Natural killer cell treated with Interleukin-12 subunit alpha and Interleukin-12 subunit beta and Interleukin-15 and Interleukin-18, amount 100 ng/mL, for 72 hours (primary cell): ENCODE data around the gene TMEM9B. TPM values are rescaled to one million over a fixed set of nuclear protein-coding genes. Genes with fewer than 3 reads are reported as not detected.
A peak's percentile ranks its signal among the peaks of the same experiment; 100 is the strongest.

Experiments
- ATAC-seq, 2 donors: fragments of 150-1000 bp; cut with Tn5 transposase in 1 of 2; sonication (Bioruptor Pico), chemical (Tn5 transposase) in 1 of 2; 2 replicates each; pipeline ENCODE4 v1.10.0; 2021
- DNase-seq: peaks from one replicate; pipeline ENCODE4 v3.0.0; 2022; ENCODE audit warnings: low spot score
- H3K27ac Mint-ChIP-seq, 2 donors: 1 replicate in 1 of 2; 2 replicates in 1 of 2; pipeline ENCODE4 v1.8.0; 2022; ENCODE audit warnings: mixed read lengths in 2 of 2, mild to moderate bottlenecking in 1 of 2, moderate library complexity in 1 of 2
- H3K27me3 Mint-ChIP-seq, 2 donors: 1 replicate in 1 of 2; 2 replicates in 1 of 2; pipeline ENCODE4 v1.8.0; 2022; ENCODE audit warnings: mixed read lengths in 2 of 2
- H3K36me3 Mint-ChIP-seq: one replicate; pipeline ENCODE4 v1.8.0; 2022; ENCODE audit warnings: mixed read lengths
- H3K4me1 Mint-ChIP-seq, 2 donors: 1 replicate in 1 of 2; 2 replicates in 1 of 2; pipeline ENCODE4 v1.8.0; 2022; ENCODE audit warnings: low read depth in 2 of 2, mixed read lengths in 2 of 2, mild to moderate bottlenecking in 1 of 2
- H3K4me3 Mint-ChIP-seq: one replicate; pipeline ENCODE4 v1.8.0; 2022; ENCODE audit warnings: mixed read lengths
- H3K9me3 Mint-ChIP-seq: 2 replicates; pipeline ENCODE4 v1.8.0; 2022; ENCODE audit warnings: mixed read lengths
- total RNA-seq, 2 donors: library from RNA; stranded (reverse); gene quantifications; one replicate each; pipeline ENCODE4 v1.2.3, GENCODE V29; 2022

TMEM9B gene
- total RNA-seq, 2 donors from 2014 or later = 24.1 to 42.7 TPM

GRCh38 chr11:8930456-8931175 lies 33.6 kb downstream of the TMEM9B start:
- no peak overlapping the region for H3K27ac Mint-ChIP-seq
- H3K27me3 Mint-ChIP-seq = no peaks in the 10 kb centered on the region
- no peak overlapping the region for H3K4me3 Mint-ChIP-seq
- no peaks in the 10 kb centered on the region for H3K4me1 Mint-ChIP-seq
- ATAC-seq (no peak), DNase-seq (no peak)
- H3K36me3 Mint-ChIP-seq = no peaks in the 10 kb centered on the region
- no peaks in the 10 kb centered on the region for H3K9me3 Mint-ChIP-seq

GRCh38 chr11:8928981-8929615 lies 35.1 kb downstream of the TMEM9B start:
- Mint-ChIP-seq H3K9me3 (no peaks in the 10 kb centered on the region), H3K27ac (no peak overlapping the region), H3K4me1 (no peaks in the 10 kb centered on the region), H3K4me3 (no peak overlapping the region), H3K27me3 (no peaks in the 10 kb centered on the region), H3K36me3 (no peaks in the 10 kb centered on the region)
- ATAC-seq (no peak), DNase-seq (no peak)

GRCh38 chr11:8928205-8928604 lies 36.0 kb downstream of the TMEM9B start:
- Mint-ChIP-seq H3K27me3 (no peaks in the 10 kb centered on the region), H3K4me3 (no peak overlapping the region), H3K4me1 (no peaks in the 10 kb centered on the region), H3K27ac (no peak overlapping the region), H3K9me3 (no peaks in the 10 kb centered on the region), H3K36me3 (no peaks in the 10 kb centered on the region)
- no peak for DNase-seq
- no peak for ATAC-seq

- Mint-ChIP-seq H3K9me3 (no peaks in the 10 kb centered on the region), H3K4me3 (no peak overlapping the region), H3K27ac (no peak overlapping the region), H3K36me3 (no peaks in the 10 kb centered on the region), H3K27me3 (no peaks in the 10 kb centered on the region), H3K4me1 (no peaks in the 10 kb centered on the region)
- ATAC-seq (no peak), DNase-seq (no peak)
Measured at GRCh38 chr11:8927233-8927632, 37.0 kb downstream of the TMEM9B start.

- H3K4me3 Mint-ChIP-seq = no peak overlapping the region
- H3K36me3 Mint-ChIP-seq = no peaks in the 10 kb centered on the region
- no peak for ATAC-seq
Measured at GRCh38 chr11:8926236-8926635, 38.0 kb downstream of the TMEM9B start.

GRCh38 chr11:8925711-8926110 lies 38.5 kb downstream of the TMEM9B start:
- no peak overlapping the region for H3K4me3 Mint-ChIP-seq
- no peak for ATAC-seq

More at GRCh38 chr11:8926236-8926635, 38.0 kb downstream of the TMEM9B start:
- Mint-ChIP-seq H3K27ac (no peak overlapping the region), H3K27me3 (no peaks in the 10 kb centered on the region), H3K9me3 (no peaks in the 10 kb centered on the region), H3K4me1 (no peaks in the 10 kb centered on the region)
- DNase-seq = no peak

GRCh38 chr11:8922691-8923090 lies 41.6 kb downstream of the TMEM9B start:
- H3K4me1 Mint-ChIP-seq = no peaks in the 10 kb centered on the region
- no peaks in the 10 kb centered on the region for H3K27me3 Mint-ChIP-seq
- H3K36me3 Mint-ChIP-seq = no peaks in the 10 kb centered on the region
- ATAC-seq (no peak), DNase-seq (no peak)
- H3K4me3 Mint-ChIP-seq = no peak overlapping the region
- no peak overlapping the region for H3K27ac Mint-ChIP-seq
- no peaks in the 10 kb centered on the region for H3K9me3 Mint-ChIP-seq

More at GRCh38 chr11:8925711-8926110, 38.5 kb downstream of the TMEM9B start:
- Mint-ChIP-seq H3K27ac (no peak overlapping the region), H3K4me1 (no peaks in the 10 kb centered on the region), H3K27me3 (no peaks in the 10 kb centered on the region), H3K9me3 (no peaks in the 10 kb centered on the region), H3K36me3 (no peaks in the 10 kb centered on the region)
- no peak for DNase-seq

- no peak for ATAC-seq
- Mint-ChIP-seq H3K27ac (no peak overlapping the region), H3K9me3 (no peaks in the 10 kb centered on the region), H3K4me1 (peaks cover 13 to 16% of the 10 kb centered on the region in 2 donors), H3K4me3 (no peak overlapping the region), H3K27me3 (no peaks in the 10 kb centered on the region), H3K36me3 (no peaks in the 10 kb centered on the region)
- DNase-seq = no peak
Measured at GRCh38 chr11:8917157-8917825, 47.0 kb downstream of the TMEM9B start.

GRCh38 chr11:8914661-8915018 lies 49.6 kb downstream of the TMEM9B start:
- Mint-ChIP-seq H3K36me3 (no peaks in the 10 kb centered on the region), H3K27ac (peak overlapping the region; percentile 33 to 77), H3K4me1 (peaks cover 16 to 18% of the 10 kb centered on the region in 2 donors), H3K4me3 (peak overlapping the region; percentile 65), H3K27me3 (no peaks in the 10 kb centered on the region), H3K9me3 (no peaks in the 10 kb centered on the region)
- ATAC-seq = no peak
- DNase-seq = no peak

- ATAC-seq (no peak), DNase-seq (no peak)
- Mint-ChIP-seq H3K36me3 (no peaks in the 10 kb centered on the region), H3K27me3 (peaks cover 0 to under 1% of the 10 kb centered on the region in 2 donors), H3K9me3 (no peaks in the 10 kb centered on the region), H3K27ac (peak overlapping the region; percentile 33 to 77), H3K4me3 (peak overlapping the region; percentile 65), H3K4me1 (peaks cover 16 to 19% of the 10 kb centered on the region in 2 donors)
Measured at GRCh38 chr11:8913961-8914660, 50.1 kb downstream of the TMEM9B start.

- Mint-ChIP-seq H3K27ac (peak within 1 kb of the TSS; percentile 76 to 83), H3K4me1 (peaks cover 23 to 26% of the 10 kb centered on the region in 2 donors), H3K36me3 (no peaks in the 10 kb centered on the region), H3K9me3 (no peaks in the 10 kb centered on the region), H3K4me3 (peak within 1 kb of the TSS; percentile 93), H3K27me3 (peaks cover 0 to 10% of the 10 kb centered on the region in 2 donors)
- peak; percentile 95 to 96 for ATAC-seq
- peak; percentile 93 for DNase-seq
Measured at GRCh38 chr11:8911029-8911823, 53.0 kb downstream of the TMEM9B start, which contains the start of gene AKIP1. TSS of gene AKIP1 (plus strand) at chr11:8911189. CDS start at chr11:8911450, 261 bp downstream.

- no peaks in the 10 kb centered on the region for H3K9me3 Mint-ChIP-seq
- H3K27me3 Mint-ChIP-seq = peaks cover 0 to 11% of the 10 kb centered on the region in 2 donors
- H3K27ac Mint-ChIP-seq = peak overlapping the region; percentile 76 to 83
- H3K4me1 Mint-ChIP-seq = peaks cover 23 to 26% of the 10 kb centered on the region in 2 donors
- H3K36me3 Mint-ChIP-seq = no peaks in the 10 kb centered on the region
- DNase-seq = no peak
- ATAC-seq = peak; percentile 18 to 20
- H3K4me3 Mint-ChIP-seq = peak overlapping the region; percentile 93
Measured at GRCh38 chr11:8910649-8911026, 53.6 kb downstream of the TMEM9B start.

- Mint-ChIP-seq H3K27ac (no peak overlapping the region), H3K4me1 (peaks cover 7 to 13% of the 10 kb centered on the region in 2 donors), H3K27me3 (peaks cover 0 to 17% of the 10 kb centered on the region in 2 donors), H3K9me3 (no peaks in the 10 kb centered on the region), H3K4me3 (no peak overlapping the region), H3K36me3 (no peaks in the 10 kb centered on the region)
- no peak for ATAC-seq
- no peak for DNase-seq
Measured at GRCh38 chr11:8908099-8908498, 56.1 kb downstream of the TMEM9B start.
